GM21723 (cell line): ENCODE measurements around the gene INTS6.
A peak's percentile ranks its signal among the peaks of the same experiment; 100 is the strongest.
"Not testable (repeated sequence)": the region's sequence is repeated elsewhere in the genome, so short reads cannot be mapped to it uniquely, and the experiment has no call there.

Experiments
- ATAC-seq: cut with Tn5 transposase; IDR thresholded peaks from one replicate; pipeline ENCODE4 v1.9.1; 2021; ENCODE audit warnings: mild to moderate bottlenecking, moderate library complexity; ENCODE audit not compliant: unreplicated experiment

Gene INTS6

DNA sequence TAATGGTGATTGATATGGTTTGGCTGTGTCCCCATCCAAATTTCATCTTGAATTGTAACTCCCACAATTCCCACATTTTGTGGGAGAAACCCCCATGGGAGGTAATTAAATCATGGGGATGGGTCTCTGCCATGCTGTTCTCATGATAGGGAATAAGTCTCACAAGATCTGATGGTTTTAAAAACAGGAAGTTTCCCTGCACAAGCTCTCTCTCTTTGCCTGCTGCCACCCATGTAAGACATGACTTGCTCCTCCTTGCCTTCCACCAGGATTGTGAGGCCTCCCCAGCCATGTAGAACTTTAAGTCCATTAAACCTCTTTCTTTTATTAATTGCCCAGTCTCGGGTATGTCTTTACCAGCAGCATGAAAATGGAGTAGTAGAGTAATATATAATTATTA, 37.5 kb downstream of the INTS6 start:
- not testable (repeated sequence) for ATAC-seq

- no peak for ATAC-seq
These were observed 40.4 kb downstream of the INTS6 start for GRCh38 chr13:51412431-51412830.

DNA sequence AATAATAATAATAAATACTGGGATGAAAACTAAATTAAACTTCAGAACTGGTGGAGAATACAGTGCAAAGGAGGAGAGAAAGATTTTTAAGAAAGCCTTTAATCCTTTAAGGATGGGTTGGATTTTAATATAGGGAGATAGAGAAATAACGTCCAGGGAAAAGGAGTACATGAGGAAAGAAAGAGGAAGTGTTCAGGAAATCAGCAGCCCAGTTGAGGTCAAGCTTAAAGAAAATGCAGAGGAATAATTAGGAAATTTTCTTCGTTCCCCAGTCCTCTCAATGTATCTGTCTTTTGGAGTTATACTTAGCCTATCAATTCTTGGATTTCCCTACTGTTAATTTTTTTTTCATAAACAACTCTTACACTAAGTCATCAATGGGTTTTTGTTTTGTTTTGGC, 47.7 kb downstream of the INTS6 start:
- ATAC-seq: no peak

GRCh38 chr13:51397262-51397941, 55.4 kb downstream of the INTS6 start:
- no peak for ATAC-seq

DNA sequence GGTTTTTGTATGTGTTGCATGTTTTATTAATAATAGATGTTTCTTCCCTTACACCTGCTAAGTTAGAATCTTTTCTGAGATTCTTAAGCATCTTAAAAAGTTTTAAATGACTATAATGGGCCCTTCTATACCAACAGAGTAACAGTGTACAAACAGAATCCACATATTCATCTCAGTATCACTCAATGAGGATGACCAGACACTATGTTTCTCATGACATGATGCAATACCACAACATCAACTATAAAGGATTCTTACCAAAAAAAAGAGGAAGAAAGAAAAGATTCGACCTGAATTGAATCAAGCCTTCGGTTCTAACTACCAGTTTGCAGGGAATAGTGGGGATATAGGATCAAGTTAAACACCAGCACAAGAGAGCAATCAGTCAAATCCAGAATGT, 56.5 kb downstream of the INTS6 start:
- peak; percentile 85 for ATAC-seq

GRCh38 chr13:51394724-51395123, 58.1 kb downstream of the INTS6 start:
- ATAC-seq: no peak

DNA sequence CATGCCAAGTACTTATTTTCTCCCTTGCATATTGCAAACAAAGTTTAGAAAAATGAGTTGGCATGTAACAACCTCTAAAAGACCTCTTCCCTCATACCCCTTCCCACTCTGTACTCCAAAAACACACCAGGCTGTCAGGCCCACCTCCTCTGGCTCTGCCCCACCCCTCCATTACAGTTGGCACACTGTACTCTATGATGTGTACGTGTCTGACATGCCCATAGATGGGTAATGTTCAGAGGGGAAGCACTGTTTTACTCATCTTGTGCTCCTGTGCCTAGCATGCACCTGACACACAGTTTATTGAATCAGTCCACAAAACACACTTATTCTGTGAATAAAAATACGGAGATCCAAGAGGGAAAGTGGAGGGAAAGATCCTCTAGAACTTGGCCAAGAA, 67.7 kb downstream of the INTS6 start:
- no peak for ATAC-seq

GRCh38 chr13:51380269-51380668, 72.6 kb downstream of the INTS6 start:
- no peak for ATAC-seq

GRCh38 chr13:51373451-51373850, 79.4 kb downstream of the INTS6 start:
- ATAC-seq: no peak

- no peak for ATAC-seq
These were observed 81.0 kb downstream of the INTS6 start for GRCh38 chr13:51371768-51372399.

GRCh38 chr13:51370811-51371210, 82.0 kb downstream of the INTS6 start:
- no peak for ATAC-seq

DNA sequence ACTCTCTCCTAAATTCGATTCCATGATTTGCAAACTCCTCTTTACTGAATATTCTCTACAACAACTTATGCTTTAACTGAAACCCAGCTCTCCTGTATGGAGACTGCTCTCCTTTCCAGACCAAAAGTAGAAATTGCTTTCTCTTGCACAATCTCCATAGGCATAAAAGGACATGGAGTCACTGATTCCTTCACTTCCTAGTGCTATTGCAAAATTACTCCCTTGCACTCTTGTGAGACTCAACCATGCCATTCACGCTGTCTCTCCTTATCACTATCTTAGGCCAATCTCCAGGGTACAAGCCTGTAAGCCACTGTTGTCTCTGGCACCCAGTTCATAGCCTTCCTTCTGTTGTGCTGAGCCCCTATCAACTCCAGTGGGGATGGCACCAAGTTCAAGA, 82.7 kb downstream of the INTS6 start:
- no peak for ATAC-seq

DNA sequence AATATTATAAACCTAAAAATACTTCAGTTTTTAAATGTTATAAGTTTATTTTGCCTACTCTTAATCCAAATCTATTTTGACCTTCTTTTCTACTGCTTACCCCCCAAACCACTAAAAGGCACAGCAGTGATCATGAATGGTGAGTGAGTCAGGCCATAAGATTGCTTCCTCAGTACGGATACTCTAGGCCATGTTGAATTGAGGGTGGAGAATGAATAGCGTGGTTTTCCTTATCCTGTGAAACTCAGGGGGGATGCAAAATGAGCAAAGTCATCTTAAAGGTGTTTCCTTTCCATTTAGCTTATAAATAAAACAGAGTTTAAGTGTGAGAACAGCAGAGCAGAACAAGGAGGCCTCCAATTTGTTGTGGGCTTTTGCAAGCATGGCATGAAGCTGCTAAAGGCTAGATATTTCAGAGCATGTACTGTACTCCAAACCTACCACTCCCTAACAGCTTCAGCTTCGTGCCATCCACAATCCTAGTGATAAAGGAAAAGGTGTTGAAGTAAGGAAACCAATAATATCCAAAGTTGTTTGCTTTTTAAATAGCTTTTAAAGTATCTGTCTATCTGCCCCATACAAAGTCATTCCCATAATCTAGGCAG, 88.3 kb downstream of the INTS6 start:
- ATAC-seq: no peak

- ATAC-seq: no peak
These were observed 89.2 kb downstream of the INTS6 start for GRCh38 chr13:51363625-51364024.

GRCh38 chr13:51361106-51361505, 91.7 kb downstream of the INTS6 start:
- no peak for ATAC-seq

DNA sequence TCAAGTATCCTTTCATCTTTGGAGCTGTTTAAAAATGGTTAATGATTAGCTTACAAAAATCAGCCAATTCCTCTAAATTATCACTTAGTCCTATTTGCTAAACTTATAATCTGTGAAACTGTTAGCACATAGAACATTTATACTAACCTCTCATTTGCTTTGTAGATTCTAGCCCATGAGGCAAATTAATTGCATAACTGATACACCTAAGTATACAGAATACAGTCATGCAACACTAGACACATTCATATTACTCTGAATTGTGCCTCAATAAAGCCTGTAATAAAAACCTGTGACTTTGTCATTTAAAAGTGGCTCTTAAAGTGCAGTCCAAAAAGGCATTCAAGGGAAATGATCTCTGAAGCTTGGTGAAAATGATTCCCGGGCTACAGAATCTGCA, 92.3 kb downstream of the INTS6 start:
- ATAC-seq: no peak

DNA sequence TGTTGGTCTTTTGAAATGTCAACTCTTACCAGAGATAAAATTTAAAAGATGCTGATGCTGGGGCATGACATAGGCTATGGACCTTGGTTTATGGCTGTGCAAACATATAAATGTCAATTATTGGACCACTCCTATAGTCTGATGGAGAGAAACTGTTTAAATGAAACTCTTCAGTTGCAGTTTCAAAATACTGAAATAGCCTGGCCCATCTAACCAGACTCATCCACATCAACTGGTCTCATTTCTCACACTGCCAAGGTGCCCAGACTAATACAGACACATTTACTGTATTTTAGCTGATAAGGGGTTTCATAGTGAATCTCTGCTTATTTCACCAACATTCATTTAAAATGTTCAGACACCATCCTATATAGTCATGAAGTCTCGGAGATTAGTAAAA, 93.5 kb downstream of the INTS6 start:
- no peak for ATAC-seq

DNA sequence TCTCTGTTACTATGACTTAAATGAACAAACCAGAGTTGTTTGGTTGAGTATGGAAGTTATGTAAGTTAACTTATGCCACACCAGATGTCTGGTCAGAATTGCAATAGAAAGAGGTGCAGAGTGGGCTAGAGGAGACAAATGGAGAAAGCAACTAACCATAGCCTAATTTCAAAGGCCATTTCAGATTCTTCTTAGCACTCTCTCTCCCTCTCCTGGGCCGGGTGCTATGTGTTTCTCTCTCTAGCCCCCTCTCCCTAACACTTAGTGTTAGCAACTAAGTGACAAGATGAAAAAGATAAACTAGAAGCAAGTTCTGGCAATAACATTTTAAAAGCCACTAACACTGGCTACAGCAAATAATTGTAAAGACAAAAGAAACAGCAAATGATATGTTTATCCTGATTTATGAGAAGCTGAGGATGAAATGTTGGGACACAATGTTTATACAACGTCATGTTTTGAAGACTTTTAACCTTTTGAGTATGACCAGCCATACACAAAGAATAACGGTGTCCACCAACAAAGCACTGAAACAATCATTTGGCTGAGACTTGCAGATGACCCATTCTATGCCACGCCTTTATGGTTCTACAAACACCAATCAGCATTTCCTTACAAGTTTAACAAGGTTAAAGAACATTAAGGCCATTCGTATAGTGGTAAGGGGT, 94.8 kb downstream of the INTS6 start:
- ATAC-seq: no peak

DNA sequence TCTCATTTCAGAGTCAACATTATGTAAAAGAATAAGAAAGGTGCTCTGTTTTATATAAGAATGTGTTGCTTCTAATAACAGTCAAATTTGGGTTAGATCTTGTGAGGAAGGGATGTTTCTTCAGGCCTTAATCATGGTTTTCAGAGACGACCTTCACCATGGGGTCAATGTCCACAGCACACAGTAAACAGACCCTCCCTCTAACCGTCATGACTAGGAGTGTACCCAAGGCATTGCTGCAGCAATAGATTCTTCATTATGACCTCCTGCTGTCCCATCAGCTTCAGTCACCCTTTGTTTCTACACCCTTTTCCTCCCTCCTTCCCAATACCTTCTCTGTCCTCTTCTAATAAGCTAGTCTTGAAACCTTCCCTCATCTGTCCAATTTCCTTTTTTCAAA, 97.6 kb downstream of the INTS6 start:
- ATAC-seq: no peak

DNA sequence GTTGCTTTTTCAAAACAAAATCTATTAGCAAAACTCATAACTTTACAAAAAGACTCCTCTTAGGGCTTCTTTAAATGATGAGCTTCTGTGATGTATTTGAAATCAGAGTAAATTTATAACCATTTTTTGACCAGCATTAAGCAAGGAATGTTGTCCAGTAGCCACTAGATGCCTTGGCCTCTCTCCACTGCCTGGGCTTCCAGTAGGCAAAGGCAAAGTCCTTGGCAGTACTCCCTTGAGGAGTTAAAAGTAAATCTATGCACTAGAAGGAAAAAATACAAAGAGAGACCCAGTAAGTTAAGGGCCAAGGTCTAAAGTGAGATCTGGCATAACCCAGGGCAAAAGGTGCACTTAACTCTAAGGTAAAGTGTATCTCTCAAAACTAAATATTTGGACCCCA, 103.8 kb downstream of the INTS6 start:
- ATAC-seq: no peak

- ATAC-seq: no peak
These were observed 104.5 kb downstream of the INTS6 start for GRCh38 chr13:51348069-51348967.
